ENCODE results near the gene GUCY1A2.
A peak's percentile ranks its signal among the peaks of the same experiment; 100 is the strongest.
"Not testable (repeated sequence)": the region's sequence is repeated elsewhere in the genome, so short reads cannot be mapped to it uniquely, and the experiment has no call there.

Gene GUCY1A2, protein sequence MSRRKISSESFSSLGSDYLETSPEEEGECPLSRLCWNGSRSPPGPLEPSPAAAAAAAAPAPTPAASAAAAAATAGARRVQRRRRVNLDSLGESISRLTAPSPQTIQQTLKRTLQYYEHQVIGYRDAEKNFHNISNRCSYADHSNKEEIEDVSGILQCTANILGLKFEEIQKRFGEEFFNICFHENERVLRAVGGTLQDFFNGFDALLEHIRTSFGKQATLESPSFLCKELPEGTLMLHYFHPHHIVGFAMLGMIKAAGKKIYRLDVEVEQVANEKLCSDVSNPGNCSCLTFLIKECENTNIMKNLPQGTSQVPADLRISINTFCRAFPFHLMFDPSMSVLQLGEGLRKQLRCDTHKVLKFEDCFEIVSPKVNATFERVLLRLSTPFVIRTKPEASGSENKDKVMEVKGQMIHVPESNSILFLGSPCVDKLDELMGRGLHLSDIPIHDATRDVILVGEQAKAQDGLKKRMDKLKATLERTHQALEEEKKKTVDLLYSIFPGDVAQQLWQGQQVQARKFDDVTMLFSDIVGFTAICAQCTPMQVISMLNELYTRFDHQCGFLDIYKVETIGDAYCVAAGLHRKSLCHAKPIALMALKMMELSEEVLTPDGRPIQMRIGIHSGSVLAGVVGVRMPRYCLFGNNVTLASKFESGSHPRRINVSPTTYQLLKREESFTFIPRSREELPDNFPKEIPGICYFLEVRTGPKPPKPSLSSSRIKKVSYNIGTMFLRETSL

DNA sequence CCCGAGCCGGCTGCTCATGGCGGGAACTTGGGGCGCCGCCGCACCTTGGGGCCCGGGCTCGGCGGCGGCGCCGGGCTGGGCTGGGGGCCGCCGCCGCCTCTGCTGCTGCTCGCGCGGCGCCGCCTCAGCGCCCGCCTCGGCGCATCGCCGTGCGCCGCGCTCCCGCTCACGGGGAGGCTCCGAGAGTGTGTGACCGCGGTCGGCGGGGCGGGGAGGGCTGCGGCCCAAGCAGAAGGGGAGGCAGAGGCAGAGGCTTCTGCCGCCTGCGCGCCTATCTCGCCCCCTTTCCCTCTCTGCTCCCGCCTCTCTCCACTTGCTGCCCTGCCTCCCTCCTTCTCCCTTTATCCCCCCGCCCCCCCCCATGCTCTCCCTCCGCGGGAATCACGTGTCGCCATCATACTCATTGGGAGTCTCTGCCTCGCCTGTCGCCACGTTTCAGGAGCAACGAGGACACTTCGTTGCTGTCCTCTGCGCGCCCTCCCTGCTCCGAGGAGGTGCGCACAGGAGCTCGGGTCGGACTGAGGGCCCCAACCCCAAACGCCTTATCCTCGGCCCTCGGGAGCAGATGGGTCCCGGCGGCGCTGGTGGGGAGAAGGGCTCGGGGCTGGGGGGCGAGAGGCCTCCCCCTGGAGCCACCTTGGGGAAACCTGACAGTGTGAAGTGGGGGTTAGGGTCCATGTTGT lies at the start of gene GUCY1A2:
TSS of gene GUCY1A2 (minus strand) at position 258 of the 683 bp plus-strand sequence. CDS start 421 bp downstream, outside the sequence.
- DNase-seq (ENCODE audit: low read depth) = no peak
- TF ChIP-seq, protein P1, sequence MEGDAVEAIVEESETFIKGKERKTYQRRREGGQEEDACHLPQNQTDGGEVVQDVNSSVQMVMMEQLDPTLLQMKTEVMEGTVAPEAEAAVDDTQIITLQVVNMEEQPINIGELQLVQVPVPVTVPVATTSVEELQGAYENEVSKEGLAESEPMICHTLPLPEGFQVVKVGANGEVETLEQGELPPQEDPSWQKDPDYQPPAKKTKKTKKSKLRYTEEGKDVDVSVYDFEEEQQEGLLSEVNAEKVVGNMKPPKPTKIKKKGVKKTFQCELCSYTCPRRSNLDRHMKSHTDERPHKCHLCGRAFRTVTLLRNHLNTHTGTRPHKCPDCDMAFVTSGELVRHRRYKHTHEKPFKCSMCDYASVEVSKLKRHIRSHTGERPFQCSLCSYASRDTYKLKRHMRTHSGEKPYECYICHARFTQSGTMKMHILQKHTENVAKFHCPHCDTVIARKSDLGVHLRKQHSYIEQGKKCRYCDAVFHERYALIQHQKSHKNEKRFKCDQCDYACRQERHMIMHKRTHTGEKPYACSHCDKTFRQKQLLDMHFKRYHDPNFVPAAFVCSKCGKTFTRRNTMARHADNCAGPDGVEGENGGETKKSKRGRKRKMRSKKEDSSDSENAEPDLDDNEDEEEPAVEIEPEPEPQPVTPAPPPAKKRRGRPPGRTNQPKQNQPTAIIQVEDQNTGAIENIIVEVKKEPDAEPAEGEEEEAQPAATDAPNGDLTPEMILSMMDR (IDR thresholded peaks at IDR 0.05; ENCODE audit: control insufficient read depth, extremely low read depth, insufficient read depth) = no peak
- peak within 1 kb of the TSS; percentile 34 for H3K4me3 ChIP-seq (ENCODE audit: low read depth, low read length)

DNA sequence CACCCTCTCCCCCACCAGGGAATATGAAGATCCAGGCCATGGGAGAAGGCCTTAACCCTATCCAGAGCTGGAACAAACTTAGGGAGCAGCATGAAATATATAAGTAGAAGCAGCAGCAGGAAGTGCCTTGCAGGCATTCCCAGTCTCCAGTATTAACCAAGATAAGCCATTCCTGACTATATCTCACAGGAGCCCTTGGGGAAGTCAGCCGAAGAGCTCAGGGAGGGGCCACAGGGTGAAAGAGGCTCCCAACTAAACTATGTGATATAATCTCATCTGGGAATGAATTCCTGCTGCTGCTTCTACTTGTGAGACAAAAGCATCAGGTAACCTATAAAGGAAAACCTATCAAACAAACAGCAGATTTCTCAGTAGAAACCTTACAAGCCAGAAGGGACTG lies 36.1 kb upstream of the GUCY1A2 start:
- H3K4me3 ChIP-seq (ENCODE audit: low read depth, low read length) = no peak overlapping the region
- no peak for DNase-seq (ENCODE audit: low read depth)
- TF ChIP-seq, protein P1 (IDR thresholded peaks at IDR 0.05; ENCODE audit: control insufficient read depth, extremely low read depth, insufficient read depth) = no peak

DNA sequence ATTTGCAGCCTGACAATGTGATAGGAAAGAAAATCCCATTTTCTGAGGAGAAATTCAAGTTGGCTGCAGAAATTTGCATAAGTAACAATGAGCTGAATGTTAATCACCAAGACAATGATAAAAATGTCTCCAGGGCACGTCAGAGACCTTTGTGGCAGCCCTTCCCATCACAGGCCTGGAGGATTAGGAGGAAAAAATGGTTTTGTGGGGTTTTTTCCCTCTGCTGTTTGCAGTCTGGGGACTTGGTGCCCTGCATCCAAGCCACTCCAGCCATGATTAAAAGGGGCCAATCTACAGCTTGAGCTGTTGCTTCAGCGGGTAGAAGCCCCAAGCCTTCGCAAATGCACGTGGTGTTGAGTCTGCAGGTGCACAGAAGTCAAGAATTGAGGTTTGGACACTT lies 33.1 kb upstream of the GUCY1A2 start:
- DNase-seq (ENCODE audit: low read depth); H3K4me3 ChIP-seq (ENCODE audit: low read depth, low read length): not testable (repeated sequence)

DNA sequence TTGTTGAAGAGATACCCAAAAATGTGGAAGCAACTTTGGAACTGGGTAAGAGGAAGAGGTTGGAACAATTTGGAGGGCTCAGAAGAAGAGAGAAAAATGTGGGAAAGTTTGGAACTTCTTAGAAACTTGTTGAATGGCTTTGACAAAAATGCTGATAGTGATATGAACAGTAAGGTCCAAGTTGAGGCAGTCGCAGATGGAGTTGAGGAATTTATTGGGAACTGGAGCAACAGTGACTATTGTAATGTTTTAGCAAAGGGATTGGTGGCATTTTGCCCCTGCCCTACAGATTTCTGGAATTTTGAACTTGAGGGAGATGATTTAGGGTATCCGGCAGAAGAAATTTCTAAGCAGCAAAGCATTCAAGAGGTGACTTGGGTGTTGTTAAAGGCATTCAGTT lies 32.6 kb upstream of the GUCY1A2 start:
- not testable (repeated sequence) for H3K4me3 ChIP-seq (ENCODE audit: low read depth, low read length); DNase-seq (ENCODE audit: low read depth)

DNA sequence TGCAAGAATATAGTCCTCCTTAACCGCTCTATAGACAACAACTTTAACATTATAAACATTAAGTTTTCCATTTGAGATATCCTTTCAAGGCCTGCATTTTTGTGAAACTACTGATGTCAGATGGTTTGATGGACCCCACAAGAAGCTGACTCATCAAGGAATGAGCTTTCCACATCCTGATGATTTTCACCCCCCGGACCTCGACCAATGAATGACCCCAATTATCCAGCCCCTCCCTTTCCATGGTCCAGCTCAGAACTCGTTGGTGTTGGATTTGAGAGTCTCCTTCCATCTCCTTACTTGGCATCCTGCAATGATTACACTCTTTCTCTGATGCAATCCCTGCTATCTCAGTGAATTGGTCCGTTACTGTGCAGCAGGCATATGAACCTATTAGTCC lies 31.8 kb upstream of the GUCY1A2 start:
- DNase-seq (ENCODE audit: low read depth) = no peak
- TF ChIP-seq, protein P1 (IDR thresholded peaks at IDR 0.05; ENCODE audit: control insufficient read depth, extremely low read depth, insufficient read depth) = no peak
- H3K4me3 ChIP-seq (ENCODE audit: low read depth, low read length) = no peak overlapping the region

DNA sequence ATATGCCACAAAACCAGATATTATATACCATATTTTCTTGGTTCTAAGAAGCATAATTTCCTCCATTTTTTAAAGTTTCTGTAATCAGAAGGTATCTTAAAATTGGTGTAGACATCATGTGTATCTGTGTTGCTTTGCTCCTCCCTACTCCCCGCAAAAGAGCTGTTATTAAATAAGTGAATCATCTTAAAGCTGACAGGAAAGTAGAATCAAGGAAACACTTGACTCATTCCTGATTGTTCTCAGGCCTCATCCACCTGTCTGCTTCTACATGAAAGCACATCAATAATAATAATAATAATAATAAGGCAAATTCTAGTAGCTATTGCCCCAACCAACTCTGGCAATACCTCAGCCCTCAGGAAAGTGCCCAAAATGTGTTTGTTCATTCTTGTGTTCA lies 26.2 kb upstream of the GUCY1A2 start:
- no peak for DNase-seq (ENCODE audit: low read depth)
- TF ChIP-seq, protein P1 (IDR thresholded peaks at IDR 0.05; ENCODE audit: control insufficient read depth, extremely low read depth, insufficient read depth) = no peak
- no peak overlapping the region for H3K4me3 ChIP-seq (ENCODE audit: low read depth, low read length)

DNA sequence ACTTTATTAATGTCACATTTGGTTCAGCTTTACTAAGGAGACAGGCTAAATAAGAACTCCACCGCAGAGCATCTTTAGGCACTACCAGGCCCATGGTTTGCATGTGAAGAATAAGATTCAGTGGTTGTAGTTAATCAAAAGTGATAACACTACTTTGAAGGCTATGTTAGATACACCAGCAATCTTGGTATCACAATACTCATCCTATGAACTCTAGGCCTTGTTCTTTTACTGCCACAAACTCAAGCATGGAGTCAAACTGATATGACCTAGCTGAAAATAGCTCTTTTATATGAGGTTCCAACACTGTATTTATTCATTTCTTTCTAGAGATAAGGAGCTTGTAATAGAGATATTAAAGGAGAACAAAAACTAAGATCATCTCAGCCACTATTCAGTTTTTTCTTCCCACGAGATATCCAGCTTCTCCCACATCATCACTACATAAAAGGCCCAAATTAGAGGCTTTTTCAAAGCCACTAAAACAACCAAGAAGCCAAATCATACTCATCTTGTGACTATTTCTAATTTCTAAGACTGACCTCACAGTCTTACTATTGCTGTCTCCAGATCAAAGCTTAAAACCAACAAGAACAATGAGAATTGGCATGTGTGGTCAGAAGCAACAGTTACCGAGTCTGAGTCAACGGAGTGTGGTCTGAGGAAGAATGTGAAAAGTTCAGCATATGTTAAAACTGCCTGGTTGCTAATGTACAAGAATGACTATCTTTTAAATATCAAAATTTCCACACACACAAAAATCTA lies 25.1 kb upstream of the GUCY1A2 start:
- no peak overlapping the region for H3K4me3 ChIP-seq (ENCODE audit: low read depth, low read length)
- no peak for DNase-seq (ENCODE audit: low read depth)
- TF ChIP-seq, protein P1 (IDR thresholded peaks at IDR 0.05; ENCODE audit: control insufficient read depth, extremely low read depth, insufficient read depth) = no peak

Measured in LNCaP clone FGC (cell line).